ENCODE results near the gene DIS3L2. TPM values are rescaled to one million over a fixed set of nuclear protein-coding genes. Genes with fewer than 3 reads are reported as not detected.

DIS3L2 gene
- total and polyA plus RNA-seq, 10 donors, result 9.1 to 59.8 (median 35.4) TPM

GRCh38 chr2:232117413-232117812 lies 155.9 kb downstream of the DIS3L2 start:
- no peak for DNase-seq
- H3K27ac ChIP-seq, result no peak overlapping the region
- peaks cover 0 to 7% (median 0%) of the 10 kb centered on the region in 6 donors for H3K36me3 ChIP-seq
- intact Hi-C loops (cut with DNase I; ENCODE audit: low total_unique reads), result no loop called here
- H3K9me3 ChIP-seq, result no peaks in the 10 kb centered on the region
- TF ChIP-seq CTCF (IDR thresholded peaks at IDR 0.05 in 8 of 11, conservative IDR thresholded peaks at IDR 0.05 in 3 of 11), result no peak
- no peak for TF ChIP-seq POLR2A (IDR thresholded peaks at IDR 0.05)
- no peak for TF ChIP-seq POLR2AphosphoS5 (IDR thresholded peaks at IDR 0.05)
- WGBS, 5 donors, result 84 to 93% (median 91%) methylated on average over 3 of the region's 3 CpGs
- no peaks in the 10 kb centered on the region for H3K27me3 ChIP-seq (replicated peaks in 1 of 7)
- no peak overlapping the region for H3K4me3 ChIP-seq
- H3K4me1 ChIP-seq, result peaks cover 0 to 7% (median 0%) of the 10 kb centered on the region in 6 donors

- H3K36me3 ChIP-seq, result peaks cover 0 to 12% (median 0%) of the 10 kb centered on the region in 6 donors
- H3K27me3 ChIP-seq (replicated peaks in 1 of 7), result no peaks in the 10 kb centered on the region
- intact Hi-C loops (cut with DNase I; ENCODE audit: low total_unique reads), result no loop called here
- H3K9me3 ChIP-seq, result no peaks in the 10 kb centered on the region
- no peak overlapping the region for H3K4me3 ChIP-seq
- H3K4me1 ChIP-seq, result peaks cover 0 to 7% (median 0%) of the 10 kb centered on the region in 6 donors
- no peak for DNase-seq
- no peak for TF ChIP-seq POLR2AphosphoS5 (IDR thresholded peaks at IDR 0.05)
- no peak for TF ChIP-seq CTCF (IDR thresholded peaks at IDR 0.05 in 8 of 11, conservative IDR thresholded peaks at IDR 0.05 in 3 of 11)
- TF ChIP-seq POLR2A (IDR thresholded peaks at IDR 0.05), result no peak
- no peak overlapping the region for H3K27ac ChIP-seq
These were observed 159.4 kb downstream of the DIS3L2 start for GRCh38 chr2:232120911-232121310.

- Histone ChIP-seq H3K4me1 (peaks cover 0 to 7% (median 0%) of the 10 kb centered on the region in 6 donors), H3K27ac (no peak overlapping the region), H3K4me3 (no peak overlapping the region), H3K27me3 (replicated peaks in 1 of 7) (no peaks in the 10 kb centered on the region), H3K36me3 (peaks cover 0 to 24% (median 3%) of the 10 kb centered on the region in 6 donors), H3K9me3 (no peaks in the 10 kb centered on the region)
- intact Hi-C loops (cut with DNase I; ENCODE audit: low total_unique reads), result no loop called here
- no peak for DNase-seq
- WGBS, 5 donors, result 91 to 98% (median 95%) methylated on average over 1 of the region's 1 CpG
- TF ChIP-seq POLR2AphosphoS5 (IDR thresholded peaks at IDR 0.05), result no peak
- TF ChIP-seq POLR2A (IDR thresholded peaks at IDR 0.05), result no peak
- no peak for TF ChIP-seq CTCF (IDR thresholded peaks at IDR 0.05 in 8 of 11, conservative IDR thresholded peaks at IDR 0.05 in 3 of 11)
These were observed 162.8 kb downstream of the DIS3L2 start for GRCh38 chr2:232124309-232124708.

GRCh38 chr2:232126301-232127099 lies 165.0 kb downstream of the DIS3L2 start:
- 82 to 86% (median 83%) methylated on average over 5 of the region's 5 CpGs for WGBS, 5 donors
- TF ChIP-seq POLR2A (IDR thresholded peaks at IDR 0.05) (no peak), POLR2AphosphoS5 (IDR thresholded peaks at IDR 0.05) (no peak), CTCF (IDR thresholded peaks at IDR 0.05 in 8 of 11, conservative IDR thresholded peaks at IDR 0.05 in 3 of 11) (no peak)
- DNase-seq, result no peak
- H3K4me1 ChIP-seq, result no peaks in the 10 kb centered on the region
- no peaks in the 10 kb centered on the region for H3K9me3 ChIP-seq
- H3K4me3 ChIP-seq, result no peak overlapping the region
- no peak overlapping the region for H3K27ac ChIP-seq
- peaks cover 0 to 36% (median 10%) of the 10 kb centered on the region in 6 donors for H3K36me3 ChIP-seq
- intact Hi-C loops (cut with DNase I; ENCODE audit: low total_unique reads), result no loop called here
- H3K27me3 ChIP-seq (replicated peaks in 1 of 7), result no peaks in the 10 kb centered on the region
